ENCODE measurements around the gene ZNHIT2.

DNA sequence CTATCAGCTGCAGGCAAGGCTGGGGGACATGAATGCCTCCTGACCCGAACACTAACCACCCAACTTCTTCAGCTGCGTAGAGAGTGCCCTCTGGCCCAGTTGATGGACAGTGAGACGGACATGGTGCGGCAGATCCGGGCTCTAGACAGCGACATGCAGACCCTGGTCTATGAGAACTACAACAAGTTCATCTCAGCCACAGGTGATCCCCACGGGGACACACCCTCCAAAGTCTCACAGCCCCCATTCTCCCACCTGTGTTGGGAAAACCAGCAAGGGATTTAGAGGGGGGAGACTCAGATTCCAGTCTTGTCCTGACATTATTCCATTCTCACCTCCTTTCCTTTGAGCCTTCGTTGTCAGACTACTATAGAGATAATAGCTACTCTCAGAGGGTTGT lies 20.6 kb downstream of the ZNHIT2 start:
- TF ChIP-seq POLR2AphosphoS5 (IDR thresholded peaks at IDR 0.05; ENCODE audit: low read depth, low read length) (no peak), REST (IDR thresholded peaks at IDR 0.05; ENCODE audit: insufficient read depth in 1 of 2, low read depth in 2 of 2, low read length in 1 of 2) (no peak)
- TF ChIP-seq, protein P1, sequence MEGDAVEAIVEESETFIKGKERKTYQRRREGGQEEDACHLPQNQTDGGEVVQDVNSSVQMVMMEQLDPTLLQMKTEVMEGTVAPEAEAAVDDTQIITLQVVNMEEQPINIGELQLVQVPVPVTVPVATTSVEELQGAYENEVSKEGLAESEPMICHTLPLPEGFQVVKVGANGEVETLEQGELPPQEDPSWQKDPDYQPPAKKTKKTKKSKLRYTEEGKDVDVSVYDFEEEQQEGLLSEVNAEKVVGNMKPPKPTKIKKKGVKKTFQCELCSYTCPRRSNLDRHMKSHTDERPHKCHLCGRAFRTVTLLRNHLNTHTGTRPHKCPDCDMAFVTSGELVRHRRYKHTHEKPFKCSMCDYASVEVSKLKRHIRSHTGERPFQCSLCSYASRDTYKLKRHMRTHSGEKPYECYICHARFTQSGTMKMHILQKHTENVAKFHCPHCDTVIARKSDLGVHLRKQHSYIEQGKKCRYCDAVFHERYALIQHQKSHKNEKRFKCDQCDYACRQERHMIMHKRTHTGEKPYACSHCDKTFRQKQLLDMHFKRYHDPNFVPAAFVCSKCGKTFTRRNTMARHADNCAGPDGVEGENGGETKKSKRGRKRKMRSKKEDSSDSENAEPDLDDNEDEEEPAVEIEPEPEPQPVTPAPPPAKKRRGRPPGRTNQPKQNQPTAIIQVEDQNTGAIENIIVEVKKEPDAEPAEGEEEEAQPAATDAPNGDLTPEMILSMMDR (IDR thresholded peaks at IDR 0.05), result no peak

Data from Panc1 (cell line).